CD14-positive monocyte (primary cell): ENCODE results near the gene PAM. TPM values are rescaled to one million over a fixed set of nuclear protein-coding genes. Genes with fewer than 3 reads are reported as not detected.

Experiments used
- DNase-seq, 3 donors: peaks; one replicate each; pipeline ENCODE4 v3.0.0-alpha.2; 2011 to 2022
- H2AFZ ChIP-seq: 2 replicates; pipeline ENCODE4 v1.6.0; 2012; ENCODE audit warnings: mild to moderate bottlenecking, low read depth, low read length, inconsistent platforms; ENCODE audit not compliant: insufficient read depth, poor library complexity, severe bottlenecking
- H3K27ac ChIP-seq, 2 donors: 1 replicate in 1 of 2; 2 replicates in 1 of 2; pipeline ENCODE4 v1.5.1; 2012 to 2013; ENCODE audit warnings: low read length in 2 of 2, control low read depth in 1 of 2, inconsistent platforms in 1 of 2, low read depth in 1 of 2, mild to moderate bottlenecking in 1 of 2
- H3K27me3 ChIP-seq, 2 donors: one replicate each; pipeline versions ENCODE4 v1.6.0 to v1.6.1; 2011 to 2013; ENCODE audit warnings: low read length in 2 of 2; ENCODE audit not compliant: control insufficient read depth in 2 of 2, insufficient read depth in 2 of 2
- H3K36me3 ChIP-seq, 2 donors: replicated peaks in 1 of 2; 1 replicate in 1 of 2; 2 replicates in 1 of 2; pipeline versions ENCODE4 v1.5.1 to v1.6.1; 2012 to 2013; ENCODE audit warnings: low read length in 2 of 2, control low read depth in 1 of 2, inconsistent platforms in 1 of 2, mild to moderate bottlenecking in 1 of 2; ENCODE audit not compliant: insufficient read depth in 2 of 2, control insufficient read depth in 1 of 2
- H3K4me1 ChIP-seq, 2 donors: 1 replicate in 1 of 2; 2 replicates in 1 of 2; pipeline versions ENCODE4 v1.5.1 to v1.6.1; 2012 to 2013; ENCODE audit warnings: low read length in 2 of 2, control low read depth in 1 of 2, inconsistent platforms in 1 of 2, mild to moderate bottlenecking in 1 of 2, moderate library complexity in 1 of 2; ENCODE audit not compliant: insufficient read depth in 2 of 2, control insufficient read depth in 1 of 2
- H3K4me2 ChIP-seq: replicated peaks from 2 replicates; pipeline ENCODE3; 2012; ENCODE audit warnings: low read length, moderate library complexity, mild to moderate bottlenecking; ENCODE audit not compliant: poor library complexity, severe bottlenecking; ENCODE audit errors: extremely low read depth
- H3K4me3 ChIP-seq, 3 experiments: fragments of 200-600 bp in 1 of 3; sonication (generic) in 1 of 3; replicated peaks in 1 of 3; 1 replicate in 2 of 3; 2 replicates in 1 of 3; pipeline ENCODE4 v1.5.1; 2011 to 2013; ENCODE audit warnings: low read length in 3 of 3, mild to moderate bottlenecking in 3 of 3, control low read depth in 2 of 3, low read depth in 2 of 3, inconsistent platforms in 1 of 3, moderate library complexity in 1 of 3
- H3K79me2 ChIP-seq: 2 replicates; pipeline ENCODE4 v1.6.0; 2012; ENCODE audit warnings: mild to moderate bottlenecking, control low read depth, inconsistent platforms, low read length, moderate library complexity; ENCODE audit not compliant: insufficient read depth
- H3K9ac ChIP-seq: 2 replicates; pipeline ENCODE4 v1.6.0; 2017; ENCODE audit warnings: low read length, mild to moderate bottlenecking; ENCODE audit not compliant: insufficient read depth, poor library complexity, severe bottlenecking
- H3K9me3 ChIP-seq, 2 donors: replicated peaks in 1 of 2; 1 replicate in 1 of 2; 2 replicates in 1 of 2; pipeline versions ENCODE4 v1.5.1 to v1.6.1; 2012 to 2013; ENCODE audit warnings: low read length in 2 of 2, control low read depth in 1 of 2; ENCODE audit not compliant: control insufficient read depth in 1 of 2, insufficient read depth in 1 of 2
- H4K20me1 ChIP-seq: 2 replicates; pipeline ENCODE4 v1.6.0; 2012; ENCODE audit warnings: mild to moderate bottlenecking, low read length, control low read depth, moderate library complexity; ENCODE audit not compliant: insufficient read depth
- H3K27ac Mint-ChIP-seq, 7 donors: one replicate each; pipeline ENCODE4 v1.8.0; 2020; ENCODE audit warnings: mild to moderate bottlenecking in 7 of 7, mixed read lengths in 7 of 7, moderate library complexity in 6 of 7, inconsistent platforms in 2 of 7
- H3K27me3 Mint-ChIP-seq, 3 donors: one replicate each; pipeline ENCODE4 v1.8.0; 2021 to 2022; ENCODE audit warnings: low read depth in 3 of 3, mild to moderate bottlenecking in 3 of 3, mixed read lengths in 3 of 3, moderate library complexity in 3 of 3, inconsistent platforms in 1 of 3
- H3K36me3 Mint-ChIP-seq, 2 donors: one replicate each; pipeline ENCODE4 v1.8.0; 2020; ENCODE audit warnings: mixed read lengths in 2 of 2, inconsistent platforms in 1 of 2, mild to moderate bottlenecking in 1 of 2
- H3K4me1 Mint-ChIP-seq: one replicate; pipeline ENCODE4 v1.8.0; 2020; ENCODE audit warnings: mild to moderate bottlenecking, mixed read lengths
- H3K4me3 Mint-ChIP-seq, 2 donors: one replicate each; pipeline ENCODE4 v1.8.0; 2020; ENCODE audit warnings: mild to moderate bottlenecking in 2 of 2, mixed read lengths in 2 of 2, moderate library complexity in 1 of 2
- H3K9me3 Mint-ChIP-seq, 7 donors: one replicate each; pipeline ENCODE4 v1.8.0; 2020 to 2022; ENCODE audit warnings: mixed read lengths in 7 of 7, mild to moderate bottlenecking in 6 of 7, moderate library complexity in 6 of 7, inconsistent platforms in 2 of 7
- WGBS: methylation state at CpG from one replicate; pipeline ENCODE4 v1.1.5; 2013; ENCODE audit warnings: missing lambda C conversion rate; ENCODE audit not compliant: insufficient coverage; 5-methylcytosine and 5-hydroxymethylcytosine counted together
- intact Hi-C, 2 donors: fragments of 100-400 bp; cut with micrococcal nuclease; formaldehyde crosslinking; loops; one replicate each; pipeline versions ENCODE4 v1.15.0 to v1.15.1; 2023
- polyA plus RNA-seq, 3 donors: library from polyadenylated mRNA; depleted of rRNA in 1 of 3; unstranded in 2 of 3; stranded (reverse) in 1 of 3; fragments of 300-500 nt in 2 of 3; fragments of >200 nt in 1 of 3; fragmentation: Illumina TruSeq in 2 of 3; gene quantifications; 1 replicate in 2 of 3; 2 replicates in 1 of 3; pipeline ENCODE4 v1.2.3, GENCODE V29; 2012 to 2021
- TF ChIP-seq, protein P1 (sequence below): fragments of 200-600 bp; IDR thresholded peaks from one replicate; pipeline ENCODE4 v1.8.0; 2022; ENCODE audit warnings: antibody characterized with exemption, mild to moderate bottlenecking

Gene PAM
- polyA plus RNA-seq, 3 donors, result 11.8 to 27.4 (median 12.8) TPM

DNA sequence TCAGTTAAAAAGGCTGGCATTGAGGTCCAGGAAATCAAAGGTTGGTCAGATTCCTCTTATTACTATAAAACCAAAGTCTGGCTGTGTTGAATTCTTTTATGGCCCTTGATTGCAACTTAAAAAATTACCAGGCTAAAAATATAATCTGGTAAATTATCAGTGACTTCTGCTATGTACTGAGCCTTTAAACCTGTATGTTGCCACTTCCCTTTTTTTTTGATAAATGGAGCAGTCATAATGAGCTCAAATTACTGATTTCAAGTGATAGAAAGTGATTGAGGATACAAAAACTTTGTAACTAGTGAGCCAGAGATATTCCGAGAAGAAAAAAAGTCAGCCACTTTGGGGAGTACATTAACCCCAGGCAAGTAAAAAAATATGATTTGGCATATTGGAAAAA lies 264.7 kb downstream of the PAM start:
- H3K4me3 ChIP-seq, result no peak overlapping the region
- Mint-ChIP-seq H3K36me3 (peaks cover 0 to 12% of the 10 kb centered on the region in 2 donors), H3K4me1 (peaks cover 3% of the 10 kb centered on the region), H3K27ac (no peak overlapping the region), H3K4me3 (no peak overlapping the region), H3K27me3 (no peaks in the 10 kb centered on the region), H3K9me3 (no peaks in the 10 kb centered on the region)
- no peaks in the 10 kb centered on the region for H3K79me2 ChIP-seq
- H3K4me1 ChIP-seq, result no peaks in the 10 kb centered on the region
- H3K4me2 ChIP-seq, result no peak overlapping the region
- H2AFZ ChIP-seq, result no peak overlapping the region
- no CpG with 5 or more reads among the region's 1 CpG for WGBS
- intact Hi-C loops, result no loop called here
- TF ChIP-seq, protein P1, sequence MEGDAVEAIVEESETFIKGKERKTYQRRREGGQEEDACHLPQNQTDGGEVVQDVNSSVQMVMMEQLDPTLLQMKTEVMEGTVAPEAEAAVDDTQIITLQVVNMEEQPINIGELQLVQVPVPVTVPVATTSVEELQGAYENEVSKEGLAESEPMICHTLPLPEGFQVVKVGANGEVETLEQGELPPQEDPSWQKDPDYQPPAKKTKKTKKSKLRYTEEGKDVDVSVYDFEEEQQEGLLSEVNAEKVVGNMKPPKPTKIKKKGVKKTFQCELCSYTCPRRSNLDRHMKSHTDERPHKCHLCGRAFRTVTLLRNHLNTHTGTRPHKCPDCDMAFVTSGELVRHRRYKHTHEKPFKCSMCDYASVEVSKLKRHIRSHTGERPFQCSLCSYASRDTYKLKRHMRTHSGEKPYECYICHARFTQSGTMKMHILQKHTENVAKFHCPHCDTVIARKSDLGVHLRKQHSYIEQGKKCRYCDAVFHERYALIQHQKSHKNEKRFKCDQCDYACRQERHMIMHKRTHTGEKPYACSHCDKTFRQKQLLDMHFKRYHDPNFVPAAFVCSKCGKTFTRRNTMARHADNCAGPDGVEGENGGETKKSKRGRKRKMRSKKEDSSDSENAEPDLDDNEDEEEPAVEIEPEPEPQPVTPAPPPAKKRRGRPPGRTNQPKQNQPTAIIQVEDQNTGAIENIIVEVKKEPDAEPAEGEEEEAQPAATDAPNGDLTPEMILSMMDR, result no peak
- no peaks in the 10 kb centered on the region for H3K27me3 ChIP-seq
- no peak overlapping the region for H3K9ac ChIP-seq
- H4K20me1 ChIP-seq, result no peaks in the 10 kb centered on the region
- H3K36me3 ChIP-seq, result peaks cover 0 to 4% of the 10 kb centered on the region in 2 donors
- no peak overlapping the region for H3K27ac ChIP-seq
- DNase-seq, result no peak
- H3K9me3 ChIP-seq, result no peaks in the 10 kb centered on the region

DNA sequence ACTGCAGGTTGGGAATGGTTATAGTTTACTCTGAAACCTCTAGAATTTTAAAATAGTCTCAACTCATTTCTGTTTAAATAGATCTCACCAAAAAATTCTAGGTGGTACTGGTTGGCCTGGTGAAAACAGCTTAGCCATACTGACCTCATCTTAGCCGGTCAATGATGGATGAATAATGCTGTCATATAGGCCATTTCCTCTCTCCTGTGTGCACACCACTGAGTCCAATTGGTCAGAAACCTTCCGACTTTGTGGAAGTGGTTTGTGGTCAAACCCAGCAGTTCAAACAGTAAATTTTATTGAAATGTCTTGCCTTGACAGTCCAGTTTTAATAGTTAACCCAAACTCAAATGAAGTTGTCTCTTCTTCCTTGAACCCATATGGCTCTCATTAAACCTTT lies 266.2 kb downstream of the PAM start:
- peaks cover 8% of the 10 kb centered on the region for H3K4me1 Mint-ChIP-seq
- no peaks in the 10 kb centered on the region for H3K9me3 ChIP-seq
- H3K36me3 ChIP-seq, result peaks cover 0 to 4% of the 10 kb centered on the region in 2 donors
- H3K27me3 Mint-ChIP-seq, result no peaks in the 10 kb centered on the region
- H3K4me3 Mint-ChIP-seq, result no peak overlapping the region
- H3K4me2 ChIP-seq, result no peak overlapping the region
- H3K9me3 Mint-ChIP-seq, result no peaks in the 10 kb centered on the region
- no CpG with 5 or more reads among the region's 2 CpGs for WGBS
- H2AFZ ChIP-seq, result no peak overlapping the region
- no peak overlapping the region for H3K4me3 ChIP-seq
- no peaks in the 10 kb centered on the region for H3K79me2 ChIP-seq
- H3K36me3 Mint-ChIP-seq, result peaks cover 0 to 13% of the 10 kb centered on the region in 2 donors
- H4K20me1 ChIP-seq, result no peaks in the 10 kb centered on the region
- intact Hi-C loops, result no loop called here
- no peaks in the 10 kb centered on the region for H3K4me1 ChIP-seq
- H3K27me3 ChIP-seq, result no peaks in the 10 kb centered on the region
- no peak for DNase-seq
- no peak overlapping the region for H3K27ac Mint-ChIP-seq
- H3K9ac ChIP-seq, result no peak overlapping the region
- H3K27ac ChIP-seq, result no peak overlapping the region
- TF ChIP-seq, protein P1, result no peak
